Measurements from ENCODE around the gene DDRGK1. TPM values are rescaled to one million over a fixed set of nuclear protein-coding genes. Genes with fewer than 3 reads are reported as not detected.

DDRGK1 gene
- total and polyA plus RNA-seq, 2 of the 8 experiments (the other 6 are each of a cell fraction or from before 2014, with no cell fraction given), result 29.4 to 42.0 TPM

DNA sequence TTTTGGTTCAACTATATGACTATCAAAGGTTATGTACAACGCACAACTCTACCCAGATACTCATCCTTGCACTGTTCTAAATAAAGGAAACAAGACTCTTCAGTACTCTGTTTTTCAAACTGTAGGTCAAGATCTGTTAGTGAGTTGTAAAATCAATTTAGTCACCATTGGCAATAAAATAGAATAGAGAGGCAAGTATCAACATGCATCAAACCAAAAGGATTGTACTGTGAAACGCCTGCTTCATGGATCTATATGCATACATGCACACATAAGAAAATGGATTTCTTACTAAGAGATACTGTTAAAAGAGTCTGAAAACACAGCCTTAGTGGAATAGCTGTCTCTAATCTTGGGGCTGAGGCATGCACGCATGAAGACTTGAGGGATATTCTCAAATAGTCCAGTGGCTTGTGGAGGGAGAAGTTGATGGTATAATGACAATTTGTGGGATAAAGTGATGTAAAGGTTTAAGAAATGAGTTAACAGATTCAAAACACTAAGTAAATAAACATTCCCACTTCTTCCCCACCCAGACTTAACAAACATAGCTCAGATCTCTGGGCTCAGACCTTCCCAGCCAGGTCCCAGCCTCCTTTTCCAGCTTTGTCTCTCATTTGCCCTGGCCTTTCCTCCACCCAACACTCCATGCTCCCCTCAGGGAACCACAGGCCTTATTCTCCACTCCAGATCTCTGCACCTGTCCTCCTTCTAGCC lies 20.4 kb downstream of the DDRGK1 start:
- H2BK5ac ChIP-seq (ENCODE audit: low read depth, low read length), result no peak overlapping the region
- no peaks in the 10 kb centered on the region for H3K9me3 ChIP-seq (ENCODE audit: insufficient read depth in 2 of 2, low read depth in 1 of 2, low read length in 1 of 2)
- no peak overlapping the region for H4K8ac ChIP-seq (ENCODE audit: extremely low read depth, insufficient read depth, low read length)
- no peak overlapping the region for H4K5ac ChIP-seq (ENCODE audit: insufficient read length, low read depth, low read length)
- H3K18ac ChIP-seq (ENCODE audit: extremely low read depth, low read length), result no peak overlapping the region
- no peak overlapping the region for H3K9ac ChIP-seq (replicated peaks in 1 of 4; ENCODE audit: extremely low read depth in 1 of 4, low read depth in 3 of 4, low read length in 3 of 4)
- H3K36me3 ChIP-seq (ENCODE audit: control insufficient read depth in 2 of 4, insufficient read depth in 4 of 4, low read length in 3 of 4), result peaks cover 0 to under 1% (median 0%) of the 10 kb centered on the region in 4 experiments; a peak in 3 of 8 replicates
- no peak overlapping the region for H2BK20ac ChIP-seq (ENCODE audit: low read length)
- H3K14ac ChIP-seq (ENCODE audit: insufficient read length), result no peak overlapping the region
- no peak overlapping the region for H3K4me2 ChIP-seq (ENCODE audit: insufficient read depth in 1 of 2, low read depth in 2 of 2, low read length in 2 of 2)
- H3K79me2 ChIP-seq (ENCODE audit: control insufficient read depth in 1 of 2, insufficient read depth in 2 of 2, low read length in 2 of 2), result no peaks in the 10 kb centered on the region
- FAIRE-seq, result no peak
- H2BK15ac ChIP-seq (ENCODE audit: low read length), result no peak overlapping the region
- H3K27me3 ChIP-seq (replicated peaks in 1 of 4; ENCODE audit: control insufficient read depth in 3 of 4, extremely low read depth in 1 of 4, insufficient read depth in 3 of 4, low read length in 3 of 4), result no peaks in the 10 kb centered on the region
- ChIA-PET CTCF (ENCODE audit: partially characterized antibody) (interaction anchor here (0.5 to 1.4 kb wide), 7 partner anchors 11 to 121 kb away, joined by 3 to 5 read pairs (median 4); no protein-coding TSS in a partner anchor), POLR2A (ENCODE audit: partially characterized antibody) (interaction anchor here (0.6 to 2.3 kb wide), 11 partner anchors 9 to 115 kb away, joined by 3 to 9 read pairs (median 5); partner anchors contain the start of genes FASTKD5, ITPA, LZTS3 and UBOX5)
- no peak overlapping the region for H3K4me3 ChIP-seq (ENCODE audit: extremely low read depth in 1 of 4, insufficient read depth in 2 of 4, low read depth in 3 of 4, low read length in 4 of 4)
- H2AK5ac ChIP-seq (ENCODE audit: low read depth, low read length), result no peak overlapping the region
- H2BK120ac ChIP-seq (replicated peaks; ENCODE audit: low read depth, low read length), result no peak overlapping the region
- H3K56ac ChIP-seq (replicated peaks; ENCODE audit: insufficient read length, low read depth, low read length), result no peak overlapping the region
- no peak overlapping the region for H3K23ac ChIP-seq (ENCODE audit: insufficient read length)
- no peak overlapping the region for H4K91ac ChIP-seq (replicated peaks; ENCODE audit: insufficient read length, low read length)
- no peaks in the 10 kb centered on the region for H3K4me1 ChIP-seq (replicated peaks in 1 of 4; ENCODE audit: control insufficient read depth in 3 of 4, insufficient read depth in 4 of 4, low read length in 3 of 4)
- no peak overlapping the region for H3K27ac ChIP-seq (ENCODE audit: low read depth, low read length)
- no peaks in the 10 kb centered on the region; the same call in 1 of the 2 replicates for H3K23me2 ChIP-seq (ENCODE audit: low read depth, low read length)
- H2AFZ ChIP-seq (ENCODE audit: low read length), result no peak overlapping the region
- WGBS, 2 experiments (ENCODE audit: extremely low coverage in 1 of 2, insufficient coverage in 1 of 2, insufficient read length in 1 of 2, insufficient replicate concordance in 2 of 2, low coverage in 1 of 2, low lambda C conversion rate in 2 of 2, missing lambda C conversion rate in 1 of 2), result 85% methylated on average over 3 of the region's 3 CpGs; no CpG with 5 or more reads in 1 of the 2 experiments
- no peaks in the 10 kb centered on the region for H4K20me1 ChIP-seq (replicated peaks in 1 of 2; ENCODE audit: control insufficient read depth in 1 of 2, insufficient read depth in 2 of 2, low read length in 2 of 2)
- no peak for TF ChIP-seq TCF12 (IDR thresholded peaks at IDR 0.05; ENCODE audit: low read depth, low read length)
- H3K79me1 ChIP-seq (ENCODE audit: low read depth, low read length), result no peaks in the 10 kb centered on the region; the same call in 1 of the 2 replicates
- H3K4ac ChIP-seq (replicated peaks; ENCODE audit: insufficient read length, low read depth, low read length), result no peak overlapping the region
- H2BK12ac ChIP-seq (ENCODE audit: low read depth, low read length), result no peak overlapping the region
- DNase-seq (ENCODE audit: low read depth in 1 of 2, low spot score in 2 of 2), result no peak
